Neutrophil (primary cell): ENCODE data around the gene KDM5B.
A peak's percentile ranks its signal among the peaks of the same experiment; 100 is the strongest.

Experiments
- H3K27ac ChIP-seq: fragments of 200-600 bp; sonication (generic); 2 replicates; pipeline ENCODE4 v1.5.1; 2016; ENCODE audit warnings: mild to moderate bottlenecking, moderate library complexity
- H3K27me3 ChIP-seq: fragments of 200-600 bp; sonication (generic); 2 replicates; pipeline ENCODE4 v1.6.0; 2016; ENCODE audit warnings: mild to moderate bottlenecking
- H3K36me3 ChIP-seq: fragments of 200-600 bp; sonication (generic); 2 replicates; pipeline ENCODE4 v1.5.1; 2017
- H3K4me1 ChIP-seq, 2 experiments: fragments of 200-600 bp in 1 of 2; sonication (generic) in 1 of 2; 1 replicate in 1 of 2; 2 replicates in 1 of 2; pipeline versions ENCODE4 v1.5.1 to v1.6.1; 2013 to 2016; ENCODE audit warnings: low read depth in 1 of 2, low read length in 1 of 2, mild to moderate bottlenecking in 1 of 2, moderate library complexity in 1 of 2; ENCODE audit not compliant: control insufficient read depth in 1 of 2, insufficient read depth in 1 of 2
- H3K4me3 ChIP-seq, 2 experiments: fragments of 200-600 bp in 1 of 2; sonication (generic) in 1 of 2; 1 replicate in 1 of 2; 2 replicates in 1 of 2; pipeline ENCODE4 v1.5.1; 2013 to 2016; ENCODE audit warnings: low read depth in 1 of 2, low read length in 1 of 2, mild to moderate bottlenecking in 1 of 2, moderate library complexity in 1 of 2
- H3K9me3 ChIP-seq: fragments of 200-600 bp; sonication (generic); 2 replicates; pipeline ENCODE4 v1.5.1; 2016
- TF ChIP-seq, protein P1 (sequence below): fragments of 200-600 bp; sonication (generic); IDR thresholded peaks from 2 replicates; pipeline ENCODE4 v1.5.1; 2016; ENCODE audit warnings: antibody characterized with exemption

Gene KDM5B

DNA sequence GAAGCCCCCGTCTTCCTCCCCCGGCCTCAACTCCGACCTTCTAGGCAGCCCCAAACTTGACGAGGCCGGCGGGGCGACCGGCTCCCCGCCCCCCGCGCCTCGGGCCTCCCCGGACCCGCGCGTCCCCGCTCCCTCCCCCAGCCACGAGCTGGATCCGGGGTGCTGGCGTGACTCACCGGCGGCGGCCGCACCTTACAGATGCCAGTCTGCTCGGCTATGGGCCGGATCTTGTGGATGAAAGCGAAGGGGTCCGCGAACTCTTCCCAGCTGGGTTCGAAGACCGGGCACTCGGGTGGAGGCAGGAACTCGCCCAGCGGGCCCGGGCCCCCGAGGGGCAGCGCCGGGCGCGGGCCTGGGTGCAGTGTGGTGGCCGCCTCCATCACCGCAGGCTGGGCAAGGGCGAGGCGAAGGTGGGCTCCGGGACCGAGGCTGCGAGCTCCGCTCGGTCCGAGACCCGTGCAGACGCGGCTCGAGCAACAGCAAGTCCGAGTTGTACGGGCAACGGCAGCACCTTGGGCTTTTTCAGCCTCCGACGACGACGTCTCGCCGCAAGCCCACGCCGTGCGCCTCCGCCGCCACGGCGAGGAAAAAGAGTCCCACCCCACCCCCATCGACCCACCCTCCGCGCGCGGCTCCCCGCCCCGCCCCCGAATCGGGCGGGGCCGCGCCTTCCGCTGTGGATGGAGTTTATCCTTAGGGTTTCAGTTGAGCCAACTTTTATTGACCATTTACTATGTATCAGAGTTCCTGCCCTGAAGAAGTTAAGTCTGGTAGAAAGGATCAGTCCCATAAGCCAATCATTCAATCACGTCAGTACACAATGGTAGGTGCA lies at the start of gene KDM5B:
Gene KDM5B (minus strand): TSS at position 496 of the 832 bp plus-strand sequence. CDS start 116 bp downstream, at position 380.
- Histone ChIP-seq H3K4me1 (peaks cover 60 to 71% of the 10 kb centered on the region in 2 experiments), H3K27me3 (peaks cover 10% of the 10 kb centered on the region), H3K9me3 (no peaks in the 10 kb centered on the region), H3K36me3 (no peaks in the 10 kb centered on the region), H3K27ac (peak within 1 kb of the TSS; percentile 89), H3K4me3 (peak within 1 kb of the TSS; percentile 93 to 96)
- TF ChIP-seq, protein P1, sequence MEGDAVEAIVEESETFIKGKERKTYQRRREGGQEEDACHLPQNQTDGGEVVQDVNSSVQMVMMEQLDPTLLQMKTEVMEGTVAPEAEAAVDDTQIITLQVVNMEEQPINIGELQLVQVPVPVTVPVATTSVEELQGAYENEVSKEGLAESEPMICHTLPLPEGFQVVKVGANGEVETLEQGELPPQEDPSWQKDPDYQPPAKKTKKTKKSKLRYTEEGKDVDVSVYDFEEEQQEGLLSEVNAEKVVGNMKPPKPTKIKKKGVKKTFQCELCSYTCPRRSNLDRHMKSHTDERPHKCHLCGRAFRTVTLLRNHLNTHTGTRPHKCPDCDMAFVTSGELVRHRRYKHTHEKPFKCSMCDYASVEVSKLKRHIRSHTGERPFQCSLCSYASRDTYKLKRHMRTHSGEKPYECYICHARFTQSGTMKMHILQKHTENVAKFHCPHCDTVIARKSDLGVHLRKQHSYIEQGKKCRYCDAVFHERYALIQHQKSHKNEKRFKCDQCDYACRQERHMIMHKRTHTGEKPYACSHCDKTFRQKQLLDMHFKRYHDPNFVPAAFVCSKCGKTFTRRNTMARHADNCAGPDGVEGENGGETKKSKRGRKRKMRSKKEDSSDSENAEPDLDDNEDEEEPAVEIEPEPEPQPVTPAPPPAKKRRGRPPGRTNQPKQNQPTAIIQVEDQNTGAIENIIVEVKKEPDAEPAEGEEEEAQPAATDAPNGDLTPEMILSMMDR, result no peak

- TF ChIP-seq, protein P1, result no peak
- peak overlapping the region; percentile 73 for H3K27ac ChIP-seq
Observed at GRCh38 chr1:202857136-202857610, 49.0 kb upstream of the KDM5B start.

GRCh38 chr1:202856014-202856413 lies 47.8 kb upstream of the KDM5B start:
- Histone ChIP-seq H3K36me3 (no peaks in the 10 kb centered on the region), H3K4me3 (peak overlapping the region in 1 of 2 experiments; percentile 18), H3K27ac (peak overlapping the region; percentile 73), H3K4me1 (peaks cover 52 to 57% of the 10 kb centered on the region in 2 experiments), H3K9me3 (no peaks in the 10 kb centered on the region), H3K27me3 (no peaks in the 10 kb centered on the region)
- TF ChIP-seq, protein P1, result no peak

More at GRCh38 chr1:202857136-202857610, 49.0 kb upstream of the KDM5B start:
- Histone ChIP-seq H3K9me3 (no peaks in the 10 kb centered on the region), H3K4me3 (no peak overlapping the region), H3K27me3 (no peaks in the 10 kb centered on the region), H3K4me1 (peaks cover 59 to 62% of the 10 kb centered on the region in 2 experiments), H3K36me3 (no peaks in the 10 kb centered on the region)

GRCh38 chr1:202854787-202855186 lies 46.6 kb upstream of the KDM5B start:
- TF ChIP-seq, protein P1, result no peak
- Histone ChIP-seq H3K36me3 (no peaks in the 10 kb centered on the region), H3K27ac (no peak overlapping the region), H3K4me1 (peaks cover 46 to 48% of the 10 kb centered on the region in 2 experiments), H3K4me3 (no peak overlapping the region), H3K9me3 (no peaks in the 10 kb centered on the region), H3K27me3 (no peaks in the 10 kb centered on the region)

DNA sequence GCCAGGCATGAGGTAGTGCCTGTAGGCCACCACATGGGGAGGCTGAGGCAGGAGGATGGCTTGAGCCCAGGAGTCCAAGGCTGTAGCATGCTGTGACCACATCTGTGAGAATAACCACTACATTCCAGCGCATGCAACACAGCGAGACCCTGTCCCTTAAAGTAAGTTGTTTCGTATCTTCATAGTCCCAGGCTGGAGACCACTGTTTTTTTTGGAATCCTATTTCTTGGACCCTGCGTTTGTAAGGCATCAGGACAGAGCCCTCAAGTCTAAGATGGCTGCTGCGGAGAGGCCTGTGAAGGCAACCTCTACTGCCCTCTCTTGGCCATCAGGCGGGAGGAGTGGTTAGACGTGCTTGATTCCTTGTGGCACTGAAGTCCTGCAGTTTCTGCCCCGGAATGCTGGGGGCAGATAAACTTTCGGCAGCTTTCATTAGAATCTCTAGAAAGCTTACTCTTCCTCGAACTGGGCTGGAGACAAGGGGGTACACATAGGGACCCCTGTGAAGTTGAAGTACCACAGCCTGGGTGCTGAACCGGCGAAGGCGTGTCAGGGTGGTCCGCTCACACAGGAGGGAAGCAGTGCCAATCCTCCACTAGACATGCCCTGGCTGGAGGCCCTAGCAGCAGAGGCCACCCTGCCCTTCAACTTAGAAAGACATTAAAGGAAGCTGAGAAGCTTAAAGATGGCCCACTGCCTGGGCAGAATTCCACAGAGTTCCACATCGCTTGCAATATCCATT lies 44.1 kb upstream of the KDM5B start:
- H3K27ac ChIP-seq, result no peak overlapping the region
- TF ChIP-seq, protein P1, result peak; percentile 26
- H3K36me3 ChIP-seq, result no peaks in the 10 kb centered on the region
- peaks cover 23 to 24% of the 10 kb centered on the region in 2 experiments for H3K4me1 ChIP-seq
- no peaks in the 10 kb centered on the region for H3K27me3 ChIP-seq
- H3K4me3 ChIP-seq, result no peak overlapping the region
- no peaks in the 10 kb centered on the region for H3K9me3 ChIP-seq
